Dermis blood vessel endothelial cell (primary cell): ENCODE results near the gene HCN2. TPM values are rescaled to one million over a fixed set of nuclear protein-coding genes. Genes with fewer than 3 reads are reported as not detected.
"Not testable (repeated sequence)": the region's sequence is repeated elsewhere in the genome, so short reads cannot be mapped to it uniquely, and the experiment has no call there.

Experiments
- DNase-seq: peaks from one replicate; pipeline ENCODE4 v3.0.0; 2010
- total RNA-seq: library from RNA; depleted of rRNA; stranded (reverse); fragments of >200 nt; gene quantifications from 2 replicates; pipeline ENCODE4 v1.2.3, GENCODE V29; 2014

Gene HCN2
- total RNA-seq, 1 donor from 2014 or later: 0.34 TPM

DNA sequence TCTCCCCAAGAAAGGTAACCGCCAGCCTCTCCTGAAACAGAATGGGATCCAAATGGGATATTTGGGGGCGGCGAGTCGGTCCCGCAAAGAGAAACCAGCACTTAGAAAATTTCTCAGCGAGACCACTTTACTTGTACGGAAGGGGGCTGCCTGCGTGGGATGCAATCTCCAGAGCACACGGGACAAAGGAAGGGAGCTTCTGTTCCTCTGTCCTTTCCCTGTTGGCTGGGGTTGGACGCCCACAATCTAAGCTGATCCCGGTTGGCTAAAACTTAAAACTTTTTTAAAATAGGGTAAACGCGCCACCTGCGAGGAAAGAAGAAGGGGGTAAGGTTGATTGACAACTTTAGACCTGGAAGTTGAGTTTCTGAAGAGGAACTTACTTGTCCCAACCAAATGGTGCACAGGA, 18.1 kb upstream of the HCN2 start:
- DNase-seq: peak; percentile 55

GRCh38 chr19:572140-572742, 17.4 kb upstream of the HCN2 start, which contains the start of gene BSG:
Gene BSG (plus strand): TSS chr19:572596. CDS start chr19:572635, 39 bp downstream.
- DNase-seq: peak; percentile 99

DNA sequence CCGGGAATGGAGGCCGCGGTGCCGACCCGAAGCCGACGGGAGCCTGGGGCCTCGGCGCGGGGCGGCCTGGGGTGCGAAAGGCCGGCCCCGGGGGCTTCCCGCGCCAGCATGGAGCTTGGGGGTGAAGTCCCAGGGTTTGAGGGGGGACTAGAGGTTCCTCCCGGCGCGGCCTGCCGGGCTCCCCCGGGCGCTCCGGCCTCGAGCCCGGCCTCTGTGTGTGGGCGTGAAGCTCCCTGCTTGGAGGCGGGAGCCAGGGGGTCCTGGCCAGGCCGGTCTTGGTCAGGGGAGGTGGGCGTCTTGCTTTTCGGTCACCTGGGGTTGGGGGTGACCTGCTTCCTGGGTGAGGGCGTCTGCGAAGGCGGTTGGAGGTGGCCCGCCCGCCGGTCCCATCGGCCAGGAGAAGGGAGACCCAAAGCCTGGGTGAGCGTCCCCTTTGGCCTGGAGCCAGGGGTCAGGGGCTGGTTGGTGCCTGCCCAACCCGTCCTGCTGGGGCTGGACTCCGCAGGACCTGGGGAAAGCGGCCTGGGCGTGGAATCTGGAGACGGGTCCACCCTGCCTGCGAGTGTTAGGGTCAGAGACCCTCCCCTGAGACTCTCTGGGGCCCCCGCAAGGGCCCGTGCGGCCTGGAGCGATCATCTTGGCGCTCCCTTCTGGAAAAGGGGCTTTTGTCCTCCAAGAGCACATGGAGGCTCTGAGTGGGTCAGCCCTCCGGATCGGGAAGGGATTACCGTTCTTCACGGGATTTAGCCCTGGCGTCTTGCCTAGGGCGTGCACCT, 16.8 kb upstream of the HCN2 start:
- DNase-seq: peak; percentile 73

- DNase-seq: no peak
Observed at GRCh38 chr19:573519-573825, 16.2 kb upstream of the HCN2 start.

GRCh38 chr19:574658-575526, 14.8 kb upstream of the HCN2 start:
- DNase-seq: peak; percentile 41

- DNase-seq: peak; percentile 77
Observed at GRCh38 chr19:575527-576506, 13.9 kb upstream of the HCN2 start.

- DNase-seq: no peak
Observed at GRCh38 chr19:576768-577438, 12.8 kb upstream of the HCN2 start.

GRCh38 chr19:577439-578392, 12.0 kb upstream of the HCN2 start:
- DNase-seq: no peak

DNA sequence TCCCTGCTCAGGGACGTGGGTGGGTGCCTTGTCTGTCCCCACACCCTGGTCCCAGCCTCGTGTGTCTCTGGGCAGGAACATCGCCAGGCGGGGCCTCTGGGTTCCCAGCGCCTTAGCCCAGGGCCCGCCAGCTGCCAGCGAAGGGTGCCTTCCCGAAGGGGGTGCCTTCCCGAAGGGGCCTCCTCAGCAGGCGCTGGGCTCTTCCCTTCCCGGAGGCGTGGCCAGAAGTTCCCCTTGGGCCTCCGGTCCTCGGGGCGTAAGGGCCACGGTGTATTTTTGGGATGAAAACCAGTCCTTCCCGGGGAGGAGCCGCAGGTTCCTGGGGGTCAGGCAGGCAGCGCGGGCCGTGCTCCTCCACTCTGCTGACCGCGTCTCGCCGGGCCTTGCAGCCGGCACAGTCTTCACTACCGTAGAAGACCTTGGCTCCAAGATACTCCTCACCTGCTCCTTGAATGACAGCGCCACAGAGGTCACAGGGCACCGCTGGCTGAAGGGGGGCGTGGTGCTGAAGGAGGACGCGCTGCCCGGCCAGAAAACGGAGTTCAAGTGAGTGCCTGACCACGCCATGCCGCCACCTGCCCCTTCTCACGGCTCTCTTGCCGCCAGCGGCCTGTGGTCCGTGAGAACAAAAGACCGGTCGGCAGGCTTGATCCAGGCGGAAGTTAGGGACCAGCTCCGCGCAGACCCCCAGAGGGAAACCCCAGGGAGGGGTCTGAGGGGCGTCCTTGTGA, 10.4 kb upstream of the HCN2 start:
- DNase-seq: no peak

DNA sequence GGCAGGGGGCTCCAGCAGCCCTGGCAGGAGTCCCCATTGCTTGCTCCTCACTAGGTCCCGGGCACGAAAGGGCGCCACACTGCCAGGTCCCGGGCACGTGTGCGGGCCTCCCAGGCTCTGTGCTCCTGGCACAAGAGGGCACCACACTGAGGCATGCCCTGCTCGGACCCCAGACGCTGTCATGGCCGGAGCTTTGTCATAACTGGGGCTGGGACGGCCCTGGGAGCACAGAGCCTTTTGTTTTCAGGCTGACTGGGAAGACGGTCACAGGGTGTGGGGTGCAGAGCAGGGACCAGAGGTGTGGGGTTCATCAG, 9.9 kb upstream of the HCN2 start:
- no peak for DNase-seq

DNA sequence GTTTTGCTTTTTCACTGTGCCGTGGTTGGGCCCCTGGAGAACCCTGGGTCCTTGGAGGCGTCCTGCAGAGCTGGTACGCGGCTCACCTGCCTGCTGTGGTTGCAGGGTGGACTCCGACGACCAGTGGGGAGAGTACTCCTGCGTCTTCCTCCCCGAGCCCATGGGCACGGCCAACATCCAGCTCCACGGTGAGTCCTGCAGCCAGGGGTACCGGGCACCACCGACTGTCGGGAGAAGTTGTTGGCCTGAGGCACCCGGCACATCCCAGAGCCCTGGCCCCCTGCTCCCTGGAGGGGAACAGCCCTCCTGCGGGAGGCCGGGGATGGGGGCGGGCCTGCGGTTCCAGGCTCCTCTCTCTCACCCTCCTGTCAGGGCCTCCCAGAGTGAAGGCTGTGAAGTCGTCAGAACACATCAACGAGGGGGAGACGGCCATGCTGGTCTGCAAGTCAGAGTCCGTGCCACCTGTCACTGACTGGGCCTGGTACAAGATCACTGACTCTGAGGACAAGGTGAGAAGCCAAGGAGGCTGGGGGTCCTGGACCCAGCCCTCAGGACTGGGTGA, 9.3 kb upstream of the HCN2 start:
- no peak for DNase-seq

- no peak for DNase-seq
Observed at GRCh38 chr19:581399-582111, 8.1 kb upstream of the HCN2 start.

DNA sequence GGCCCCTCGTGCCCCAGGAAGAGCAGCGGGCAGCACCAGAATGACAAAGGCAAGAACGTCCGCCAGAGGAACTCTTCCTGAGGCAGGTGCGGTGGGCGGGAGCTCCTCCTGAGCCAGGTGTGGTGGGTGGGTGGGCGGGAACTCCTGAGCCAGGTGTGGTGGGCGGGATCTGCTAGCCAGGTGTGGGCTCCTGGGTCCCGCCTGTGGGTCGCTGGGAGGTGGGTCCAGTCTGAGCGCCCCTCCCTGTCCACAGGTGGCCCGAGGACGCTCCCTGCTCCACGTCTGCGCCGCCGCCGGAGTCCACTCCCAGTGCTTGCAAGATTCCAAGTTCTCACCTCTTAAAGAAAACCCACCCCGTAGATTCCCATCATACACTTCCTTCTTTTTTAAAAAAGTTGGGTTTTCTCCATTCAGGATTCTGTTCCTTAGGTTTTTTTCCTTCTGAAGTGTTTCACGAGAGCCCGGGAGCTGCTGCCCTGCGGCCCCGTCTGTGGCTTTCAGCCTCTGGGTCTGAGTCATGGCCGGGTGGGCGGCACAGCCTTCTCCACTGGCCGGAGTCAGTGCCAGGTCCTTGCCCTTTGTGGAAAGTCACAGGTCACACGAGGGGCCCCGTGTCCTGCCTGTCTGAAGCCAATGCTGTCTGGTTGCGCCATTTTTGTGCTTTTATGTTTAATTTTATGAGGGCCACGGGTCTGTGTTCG, 7.0 kb upstream of the HCN2 start:
- no peak for DNase-seq

GRCh38 chr19:583198-583967, 6.3 kb upstream of the HCN2 start:
- DNase-seq: no peak

DNA sequence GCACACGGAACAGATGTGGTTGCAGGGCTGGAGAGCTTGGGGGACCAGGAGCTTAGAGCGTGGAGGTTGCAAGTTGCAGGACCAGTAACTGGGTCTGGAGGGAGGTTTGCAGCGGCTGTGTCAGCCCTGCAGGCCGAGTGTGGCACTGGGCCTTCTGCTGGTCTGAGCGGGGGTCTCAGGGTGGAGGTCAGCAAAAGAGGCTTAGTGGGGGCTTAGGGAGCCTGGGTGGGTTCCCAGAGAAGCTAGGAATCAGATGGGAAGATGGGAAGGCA, 5.8 kb upstream of the HCN2 start:
- no peak for DNase-seq

GRCh38 chr19:584240-585001, 5.3 kb upstream of the HCN2 start:
- DNase-seq: peak; percentile 67

DNA sequence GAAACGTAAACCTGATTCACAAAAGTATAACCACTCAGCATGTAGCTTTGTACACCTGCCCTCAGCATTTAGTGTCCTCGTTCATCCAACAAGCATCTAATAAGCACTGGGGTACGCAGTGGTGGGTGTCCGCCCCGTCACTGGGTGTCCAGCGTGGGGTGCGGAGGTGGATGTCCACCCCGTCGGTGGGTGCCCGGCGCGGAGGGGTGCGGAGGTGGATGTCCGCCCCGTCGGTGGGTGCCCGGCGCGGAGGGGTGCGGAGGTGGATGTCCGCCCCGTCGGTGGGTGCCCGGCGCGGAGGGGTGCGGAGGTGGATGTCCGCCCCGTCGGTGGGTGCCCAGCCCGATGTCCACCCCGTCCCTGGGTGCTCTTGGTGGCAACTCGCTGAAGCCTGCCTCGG, 4.5 kb upstream of the HCN2 start:
- not testable (repeated sequence) for DNase-seq
